Hepatocyte (in vitro differentiated cells): ENCODE measurements around the gene STPG1. TPM values are rescaled to one million over a fixed set of nuclear protein-coding genes. Genes with fewer than 3 reads are reported as not detected.
A peak's percentile ranks its signal among the peaks of the same experiment; 100 is the strongest.

ENCODE experiments used
- DNase-seq: peaks from one replicate; pipeline ENCODE4 v3.0.0-alpha.2; 2016; ENCODE audit warnings: low spot score
- H2AFZ ChIP-seq: fragments of 200-600 bp; sonication (generic); 2 replicates; pipeline ENCODE4 v1.6.0; 2016; ENCODE audit warnings: antibody characterized with exemption, mild to moderate bottlenecking
- H3K27ac ChIP-seq: fragments of 200-600 bp; sonication (generic); 2 replicates; pipeline ENCODE4 v1.5.1; 2016; ENCODE audit warnings: mild to moderate bottlenecking
- H3K27me3 ChIP-seq: fragments of 200-600 bp; sonication (generic); 2 replicates; pipeline ENCODE4 v1.6.1; 2016
- H3K36me3 ChIP-seq: fragments of 200-600 bp; sonication (generic); replicated peaks from 2 replicates; pipeline ENCODE4 v1.5.1; 2016; ENCODE audit warnings: low read depth; ENCODE audit not compliant: insufficient read depth
- H3K4me1 ChIP-seq: fragments of 200-600 bp; sonication (generic); 2 replicates; pipeline ENCODE4 v1.5.1; 2016; ENCODE audit warnings: mild to moderate bottlenecking, moderate library complexity; ENCODE audit not compliant: insufficient read depth
- H3K4me2 ChIP-seq: fragments of 200-600 bp; sonication (generic); 2 replicates; pipeline ENCODE4 v1.6.0; 2016
- H3K4me3 ChIP-seq: fragments of 200-600 bp; sonication (generic); 2 replicates; pipeline ENCODE4 v1.5.1; 2016; ENCODE audit warnings: mild to moderate bottlenecking
- H3K79me2 ChIP-seq: fragments of 200-600 bp; sonication (generic); 2 replicates; pipeline ENCODE4 v1.6.0; 2017; ENCODE audit warnings: mild to moderate bottlenecking
- H3K9me2 ChIP-seq: fragments of 200-600 bp; sonication (generic); replicated peaks from 2 replicates; pipeline ENCODE4 v1.6.0; 2017; ENCODE audit warnings: mild to moderate bottlenecking; ENCODE audit not compliant: insufficient read depth
- H3K9me3 ChIP-seq: fragments of 200-600 bp; sonication (generic); 2 replicates; pipeline ENCODE4 v1.5.1; 2016; ENCODE audit warnings: low read depth, mild to moderate bottlenecking
- H4K20me1 ChIP-seq: fragments of 200-600 bp; sonication (generic); 2 replicates; pipeline ENCODE4 v1.6.0; 2016; ENCODE audit warnings: mild to moderate bottlenecking; ENCODE audit not compliant: insufficient read depth, poor library complexity, severe bottlenecking
- CTCF ChIP-seq: fragments of 200-600 bp; sonication (generic); IDR thresholded peaks from 2 replicates; pipeline ENCODE4 v1.5.1; 2016; ENCODE audit warnings: antibody characterized with exemption, mild to moderate bottlenecking; ENCODE audit not compliant: poor library complexity
- EZH2 ChIP-seq: fragments of 200-600 bp; sonication (generic); IDR thresholded peaks from 2 replicates; pipeline ENCODE4 v1.6.1; 2016; ENCODE audit warnings: antibody characterized with exemption, mild to moderate bottlenecking, borderline replicate concordance
- EZH2phosphoT487 ChIP-seq: fragments of 200-600 bp; sonication (generic); IDR thresholded peaks from one replicate; pipeline ENCODE4 v1.6.1; 2018; ENCODE audit warnings: antibody characterized with exemption, mild to moderate bottlenecking, low read depth, moderate library complexity; ENCODE audit not compliant: unreplicated experiment, severe bottlenecking
- WGBS: methylation state at CpG from one replicate; pipeline ENCODE4 v1.1.6; 2016; ENCODE audit warnings: low lambda C conversion rate; ENCODE audit errors: missing lambda C conversion rate; 5-methylcytosine and 5-hydroxymethylcytosine counted together
- polyA plus RNA-seq: library from polyadenylated mRNA; unstranded; fragments of >200 nt; fragmentation: Nextera tagmentation; extraction: Ambion mirVana; gene quantifications from 2 replicates; pipeline ENCODE4 v1.2.1, GENCODE V29; 2016
- total RNA-seq: library from RNA; depleted of rRNA; stranded (reverse); fragments of >200 nt; gene quantifications from 2 replicates; pipeline ENCODE4 v1.2.3, GENCODE V29; 2014

STPG1 gene
- total and polyA plus RNA-seq, 2 experiments from 2014 or later = 3.5 to 4.3 TPM

- no peak for TF ChIP-seq EZH2
- no peak for TF ChIP-seq EZH2phosphoT487
- TF ChIP-seq CTCF = no peak
- peak overlapping the region; percentile 77 for H3K4me2 ChIP-seq
- no peaks in the 10 kb centered on the region for H3K9me2 ChIP-seq
- H3K27me3 ChIP-seq = peaks cover 4% of the 10 kb centered on the region
- DNase-seq = no peak
- no peaks in the 10 kb centered on the region for H3K36me3 ChIP-seq
- H3K27ac ChIP-seq = peak overlapping the region; percentile 3
- no peaks in the 10 kb centered on the region for H4K20me1 ChIP-seq
- peaks cover 3% of the 10 kb centered on the region for H3K79me2 ChIP-seq
- no peak overlapping the region for H2AFZ ChIP-seq
- peaks cover 22% of the 10 kb centered on the region for H3K4me1 ChIP-seq
- WGBS = 94% methylated on average over 1 of the region's 1 CpG
- H3K9me3 ChIP-seq = no peaks in the 10 kb centered on the region
- no peak overlapping the region for H3K4me3 ChIP-seq
Measured at GRCh38 chr1:24319962-24320361, 93.6 kb downstream of the STPG1 start.

- TF ChIP-seq EZH2 (no peak), EZH2phosphoT487 (no peak), CTCF (no peak)
- H3K36me3 ChIP-seq = no peaks in the 10 kb centered on the region
Measured at GRCh38 chr1:24319312-24319863, 94.2 kb downstream of the STPG1 start, which contains the start of gene GRHL3. TSS of gene GRHL3 (plus strand) at chr1:24319357. CDS start at chr1:24319552, 195 bp downstream.

GRCh38 chr1:24318615-24319311, 94.8 kb downstream of the STPG1 start:
- Histone ChIP-seq H2AFZ (no peak overlapping the region), H3K27ac (no peak overlapping the region), H4K20me1 (no peaks in the 10 kb centered on the region), H3K4me3 (no peak overlapping the region), H3K4me1 (peaks cover 22% of the 10 kb centered on the region), H3K36me3 (no peaks in the 10 kb centered on the region), H3K9me2 (no peaks in the 10 kb centered on the region), H3K9me3 (no peaks in the 10 kb centered on the region), H3K4me2 (peak overlapping the region; percentile 77), H3K27me3 (peaks cover 4% of the 10 kb centered on the region), H3K79me2 (peaks cover 3% of the 10 kb centered on the region)
- WGBS = 42% methylated on average over 5 of the region's 5 CpGs
- TF ChIP-seq EZH2phosphoT487 (no peak), CTCF (no peak), EZH2 (no peak)
- no peak for DNase-seq

More at GRCh38 chr1:24319312-24319863, 94.2 kb downstream of the STPG1 start, which contains the start of gene GRHL3:
- H3K9me3 ChIP-seq = no peaks in the 10 kb centered on the region
- peaks cover 4% of the 10 kb centered on the region for H3K27me3 ChIP-seq
- no peaks in the 10 kb centered on the region for H4K20me1 ChIP-seq
- H3K79me2 ChIP-seq = peaks cover 3% of the 10 kb centered on the region
- H3K4me2 ChIP-seq = peak within 1 kb of the TSS; percentile 77
- 4% methylated on average over 21 of the region's 21 CpGs for WGBS
- peak within 1 kb of the TSS; percentile 11 for H3K4me3 ChIP-seq
- peak within 1 kb of the TSS; percentile 25 for H2AFZ ChIP-seq
- no peaks in the 10 kb centered on the region for H3K9me2 ChIP-seq
- peaks cover 22% of the 10 kb centered on the region for H3K4me1 ChIP-seq
- peak within 1 kb of the TSS; percentile 3 for H3K27ac ChIP-seq
- DNase-seq = peak; percentile 76
